GM12873 (cell line): ENCODE measurements around the gene FGF14.

Experiments used
- TF ChIP-seq, protein P1 (sequence below): IDR thresholded peaks from 2 replicates; pipeline ENCODE4 v1.5.1; 2012; ENCODE audit warnings: low read depth, mild to moderate bottlenecking, moderate library complexity, low read length, control low read depth; ENCODE audit not compliant: insufficient read depth; ENCODE audit errors: missing control alignments

The FGF14 gene

DNA sequence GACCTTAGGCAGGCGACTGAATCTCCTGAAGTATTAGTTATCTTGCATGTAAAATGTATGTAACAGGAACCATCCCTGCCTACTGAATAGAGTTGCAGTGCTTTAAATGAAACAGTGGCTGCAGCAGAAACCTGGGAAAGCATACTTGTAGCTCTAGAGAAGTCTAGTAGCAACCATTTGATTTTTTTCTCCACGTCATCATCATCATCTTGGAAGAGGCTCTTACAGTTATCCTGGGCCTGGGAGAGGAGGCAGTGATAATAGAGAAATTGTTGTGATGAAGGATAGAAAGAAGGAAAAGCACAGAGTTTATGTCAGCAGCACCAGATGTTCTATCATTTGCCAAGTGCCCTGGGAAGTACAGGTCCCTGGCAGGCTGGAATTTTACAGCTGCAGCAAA is 571.8 kb downstream of the FGF14 start:
- TF ChIP-seq, protein P1, sequence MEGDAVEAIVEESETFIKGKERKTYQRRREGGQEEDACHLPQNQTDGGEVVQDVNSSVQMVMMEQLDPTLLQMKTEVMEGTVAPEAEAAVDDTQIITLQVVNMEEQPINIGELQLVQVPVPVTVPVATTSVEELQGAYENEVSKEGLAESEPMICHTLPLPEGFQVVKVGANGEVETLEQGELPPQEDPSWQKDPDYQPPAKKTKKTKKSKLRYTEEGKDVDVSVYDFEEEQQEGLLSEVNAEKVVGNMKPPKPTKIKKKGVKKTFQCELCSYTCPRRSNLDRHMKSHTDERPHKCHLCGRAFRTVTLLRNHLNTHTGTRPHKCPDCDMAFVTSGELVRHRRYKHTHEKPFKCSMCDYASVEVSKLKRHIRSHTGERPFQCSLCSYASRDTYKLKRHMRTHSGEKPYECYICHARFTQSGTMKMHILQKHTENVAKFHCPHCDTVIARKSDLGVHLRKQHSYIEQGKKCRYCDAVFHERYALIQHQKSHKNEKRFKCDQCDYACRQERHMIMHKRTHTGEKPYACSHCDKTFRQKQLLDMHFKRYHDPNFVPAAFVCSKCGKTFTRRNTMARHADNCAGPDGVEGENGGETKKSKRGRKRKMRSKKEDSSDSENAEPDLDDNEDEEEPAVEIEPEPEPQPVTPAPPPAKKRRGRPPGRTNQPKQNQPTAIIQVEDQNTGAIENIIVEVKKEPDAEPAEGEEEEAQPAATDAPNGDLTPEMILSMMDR: no peak

DNA sequence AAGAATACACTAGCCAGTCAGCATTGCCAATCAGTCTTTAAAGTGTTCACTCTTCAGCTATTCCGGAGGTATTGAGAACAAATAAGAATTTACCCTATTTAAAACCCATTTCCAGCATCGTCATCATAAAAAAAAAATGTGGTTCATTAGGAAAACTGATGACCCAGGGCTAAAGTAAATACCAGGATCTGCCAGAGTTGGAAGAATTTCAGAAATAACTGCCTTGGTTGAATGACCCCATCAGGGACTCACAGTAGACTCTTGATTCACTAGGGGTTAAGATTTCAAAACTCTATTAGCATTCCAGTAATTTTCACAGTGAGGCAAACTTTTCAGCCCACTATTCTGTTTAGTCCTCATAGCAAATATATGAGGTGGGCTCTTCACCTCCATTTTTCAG is 572.4 kb downstream of the FGF14 start:
- TF ChIP-seq, protein P1: no peak

DNA sequence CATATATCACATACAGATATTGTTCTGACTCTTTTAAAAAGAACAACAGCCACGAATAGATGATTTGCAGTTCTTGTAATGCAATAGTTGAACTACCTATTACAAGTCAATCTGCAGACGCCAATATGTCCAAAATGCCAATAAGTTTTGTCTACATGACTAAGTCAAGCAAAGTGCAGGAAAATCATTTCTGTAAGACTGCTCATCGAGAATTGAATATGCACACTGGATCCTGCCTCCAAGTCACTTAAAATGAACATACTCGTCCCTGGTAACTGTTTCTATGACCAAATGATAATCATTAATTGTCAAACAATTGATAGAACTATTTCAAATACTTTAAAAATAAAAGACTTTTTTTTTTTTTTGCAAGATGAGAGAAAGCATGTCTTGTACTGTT is 573.7 kb downstream of the FGF14 start:
- TF ChIP-seq, protein P1: no peak

DNA sequence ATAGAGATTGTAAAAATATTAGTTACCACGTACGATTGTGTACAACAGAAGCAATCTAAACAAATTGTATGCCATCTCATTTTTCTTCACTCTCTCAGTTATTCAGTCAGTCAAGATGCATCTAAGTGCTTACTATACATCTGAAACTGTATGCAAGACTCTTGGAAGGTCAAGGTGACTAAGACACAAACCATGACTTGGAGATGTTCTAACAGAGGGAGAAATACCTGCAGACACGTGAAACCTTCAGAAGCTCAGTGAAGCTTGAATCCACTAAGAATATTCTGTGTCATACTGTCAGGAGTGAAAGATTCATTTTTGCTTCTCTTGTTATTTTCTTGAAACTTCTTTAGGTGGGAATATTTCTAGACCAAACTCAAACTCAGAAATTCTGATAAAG is 584.0 kb downstream of the FGF14 start:
- TF ChIP-seq, protein P1: no peak

DNA sequence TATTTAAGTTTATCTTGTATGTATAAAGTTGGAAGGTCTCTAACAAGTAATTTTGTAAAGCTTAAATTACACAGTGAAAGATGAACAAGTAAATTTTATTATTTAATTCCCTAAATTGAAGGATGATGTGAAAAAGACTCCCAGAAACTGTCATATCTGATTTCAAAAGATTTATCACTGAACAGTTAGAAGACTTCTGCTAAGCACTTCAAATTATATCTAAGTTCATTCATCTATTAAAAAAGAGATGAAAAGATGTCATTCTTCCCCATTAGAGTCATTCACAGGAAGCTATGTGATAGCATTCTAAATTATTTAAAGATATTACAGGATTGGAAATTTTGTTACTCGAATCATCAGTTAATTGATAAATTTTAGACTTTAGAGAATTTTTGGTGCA is 590.0 kb downstream of the FGF14 start:
- TF ChIP-seq, protein P1: no peak

DNA sequence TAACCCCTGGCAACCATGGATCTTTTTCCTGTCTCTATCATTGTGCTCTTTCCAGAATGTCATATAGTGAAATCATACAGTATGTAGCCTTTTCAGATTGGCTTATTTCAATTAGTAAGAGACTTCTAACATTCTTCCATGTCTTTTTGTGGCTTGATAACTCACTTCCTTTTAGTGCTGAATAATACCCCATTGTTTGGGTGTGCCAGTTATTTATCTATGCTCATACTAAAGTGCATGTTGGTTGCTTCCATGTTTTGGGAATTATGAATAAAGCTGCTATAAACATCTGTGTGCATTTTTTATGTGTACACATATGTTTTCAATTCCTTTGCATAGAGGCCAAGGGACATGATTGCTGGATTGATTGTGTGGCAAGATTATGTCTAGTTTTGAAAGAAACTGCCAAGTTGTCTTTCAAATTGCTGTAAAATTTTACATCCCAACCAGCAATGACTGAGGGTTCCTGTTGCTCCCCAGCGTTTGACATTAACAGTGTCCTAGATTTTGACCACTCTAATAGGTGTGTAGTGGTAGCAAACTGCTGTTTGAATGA is 590.5 kb downstream of the FGF14 start:
- TF ChIP-seq, protein P1: no peak

DNA sequence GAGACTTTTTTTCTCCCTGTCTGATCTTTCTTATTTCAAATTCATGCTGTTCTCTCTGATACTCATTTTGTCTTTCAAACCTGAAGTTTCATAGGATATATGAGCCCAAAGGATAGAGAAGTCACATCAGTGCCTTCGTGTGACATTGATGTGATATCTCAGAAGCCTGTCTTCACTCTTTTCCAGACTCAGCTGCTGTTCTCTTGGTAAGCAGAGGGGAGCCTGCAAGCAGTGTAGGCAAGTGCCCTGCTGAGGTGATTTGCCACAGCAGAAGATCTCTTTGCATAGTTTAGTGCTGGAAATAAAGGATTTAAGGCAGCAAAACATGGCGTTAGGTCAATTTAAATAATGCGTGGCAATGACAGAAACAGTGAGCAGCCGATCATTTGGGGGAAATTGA is 602.7 kb downstream of the FGF14 start:
- TF ChIP-seq, protein P1: no peak
